T-helper 2 cell treated with Interferon-gamma antibody and Interleukin-4, amounts not matched to agents 5 μg/mL and 100 μg/mL, for 36 hours (primary cell): ENCODE results near the gene CDYL2.
"Not testable (repeated sequence)": the region's sequence is repeated elsewhere in the genome, so short reads cannot be mapped to it uniquely, and the experiment has no call there.

Source experiments
- DNase-seq: peaks from one replicate; pipeline ENCODE4 v3.0.0; 2021; ENCODE audit warnings: low spot score
- H3K27ac Mint-ChIP-seq: one replicate; pipeline ENCODE4 v1.8.0; 2021; ENCODE audit warnings: mild to moderate bottlenecking, mixed read lengths
- H3K27me3 Mint-ChIP-seq: one replicate; pipeline ENCODE4 v1.8.0; 2021; ENCODE audit warnings: low read depth, mixed read lengths
- H3K36me3 Mint-ChIP-seq: one replicate; pipeline ENCODE4 v1.8.0; 2021; ENCODE audit warnings: low read depth, mixed read lengths
- H3K4me1 Mint-ChIP-seq: one replicate; pipeline ENCODE4 v1.8.0; 2021; ENCODE audit warnings: low read depth, mixed read lengths
- H3K4me3 Mint-ChIP-seq: one replicate; pipeline ENCODE4 v1.8.0; 2022; ENCODE audit warnings: mild to moderate bottlenecking, moderate library complexity, mixed read lengths
- H3K9me3 Mint-ChIP-seq: one replicate; pipeline ENCODE4 v1.8.0; 2021; ENCODE audit warnings: mixed read lengths

CDYL2 gene

GRCh38 chr16:80751167-80751566 is 53.2 kb downstream of the CDYL2 start:
- Mint-ChIP-seq H3K4me3 (no peak overlapping the region), H3K4me1 (peaks cover 13% of the 10 kb centered on the region), H3K36me3 (peaks cover 1% of the 10 kb centered on the region), H3K9me3 (no peaks in the 10 kb centered on the region), H3K27ac (no peak overlapping the region), H3K27me3 (peaks cover 3% of the 10 kb centered on the region)
- DNase-seq: no peak

- DNase-seq: no peak
- peaks cover 13% of the 10 kb centered on the region for H3K36me3 Mint-ChIP-seq
- H3K27me3 Mint-ChIP-seq: no peaks in the 10 kb centered on the region
- peaks cover 8% of the 10 kb centered on the region for H3K9me3 Mint-ChIP-seq
- peaks cover 9% of the 10 kb centered on the region for H3K4me1 Mint-ChIP-seq
- H3K4me3 Mint-ChIP-seq: no peak overlapping the region
- no peak overlapping the region for H3K27ac Mint-ChIP-seq
Measured at GRCh38 chr16:80746231-80746630, 58.2 kb downstream of the CDYL2 start.

GRCh38 chr16:80744856-80745255 is 59.5 kb downstream of the CDYL2 start:
- DNase-seq: no peak
- H3K27ac Mint-ChIP-seq: no peak overlapping the region
- no peaks in the 10 kb centered on the region for H3K27me3 Mint-ChIP-seq

GRCh38 chr16:80743772-80744171 is 60.6 kb downstream of the CDYL2 start:
- no peaks in the 10 kb centered on the region for H3K27me3 Mint-ChIP-seq
- H3K4me1 Mint-ChIP-seq: peaks cover 8% of the 10 kb centered on the region
- no peak overlapping the region for H3K4me3 Mint-ChIP-seq
- H3K27ac Mint-ChIP-seq: no peak overlapping the region
- peaks cover 22% of the 10 kb centered on the region for H3K36me3 Mint-ChIP-seq
- no peak for DNase-seq
- H3K9me3 Mint-ChIP-seq: peaks cover 24% of the 10 kb centered on the region

More at GRCh38 chr16:80744856-80745255, 59.5 kb downstream of the CDYL2 start:
- Mint-ChIP-seq H3K4me3 (no peak overlapping the region), H3K9me3 (peaks cover 16% of the 10 kb centered on the region), H3K36me3 (peaks cover 16% of the 10 kb centered on the region), H3K4me1 (peaks cover 8% of the 10 kb centered on the region)

- Mint-ChIP-seq H3K27me3 (no peaks in the 10 kb centered on the region), H3K4me1 (peaks cover 8% of the 10 kb centered on the region), H3K4me3 (no peak overlapping the region), H3K36me3 (peaks cover 22% of the 10 kb centered on the region), H3K9me3 (peaks cover 28% of the 10 kb centered on the region), H3K27ac (no peak overlapping the region)
- no peak for DNase-seq
Measured at GRCh38 chr16:80743273-80743672, 61.1 kb downstream of the CDYL2 start.

- Mint-ChIP-seq H3K27ac (no peak overlapping the region), H3K4me3 (no peak overlapping the region), H3K4me1 (peaks cover 4% of the 10 kb centered on the region), H3K36me3 (peaks cover 22% of the 10 kb centered on the region), H3K9me3 (peaks cover 28% of the 10 kb centered on the region), H3K27me3 (no peaks in the 10 kb centered on the region)
- no peak for DNase-seq
Measured at GRCh38 chr16:80742331-80742730, 62.1 kb downstream of the CDYL2 start.

- DNase-seq: no peak
- H3K9me3 Mint-ChIP-seq: peaks cover 28% of the 10 kb centered on the region
- peaks cover 4% of the 10 kb centered on the region for H3K4me1 Mint-ChIP-seq
- H3K27ac Mint-ChIP-seq: no peak overlapping the region
- H3K27me3 Mint-ChIP-seq: no peaks in the 10 kb centered on the region
- peaks cover 20% of the 10 kb centered on the region for H3K36me3 Mint-ChIP-seq
- H3K4me3 Mint-ChIP-seq: no peak overlapping the region
Measured at GRCh38 chr16:80741724-80742123, 62.7 kb downstream of the CDYL2 start.

GRCh38 chr16:80739523-80739922 is 64.9 kb downstream of the CDYL2 start:
- peak; percentile 35 for DNase-seq
- Mint-ChIP-seq H3K4me3 (no peak overlapping the region), H3K9me3 (peaks cover 28% of the 10 kb centered on the region), H3K27me3 (no peaks in the 10 kb centered on the region), H3K36me3 (peaks cover 20% of the 10 kb centered on the region), H3K4me1 (peaks cover 6% of the 10 kb centered on the region), H3K27ac (no peak overlapping the region)

- no peaks in the 10 kb centered on the region for H3K27me3 Mint-ChIP-seq
- H3K4me1 Mint-ChIP-seq: peaks cover 6% of the 10 kb centered on the region
- no peak overlapping the region for H3K27ac Mint-ChIP-seq
- peaks cover 20% of the 10 kb centered on the region for H3K36me3 Mint-ChIP-seq
- peaks cover 28% of the 10 kb centered on the region for H3K9me3 Mint-ChIP-seq
- no peak for DNase-seq
- H3K4me3 Mint-ChIP-seq: no peak overlapping the region
Measured at GRCh38 chr16:80738521-80738920, 65.9 kb downstream of the CDYL2 start.

GRCh38 chr16:80735846-80736245 is 68.6 kb downstream of the CDYL2 start:
- Mint-ChIP-seq H3K27me3 (peaks cover 2% of the 10 kb centered on the region), H3K27ac (no peak overlapping the region), H3K9me3 (peaks cover 36% of the 10 kb centered on the region), H3K36me3 (peaks cover 17% of the 10 kb centered on the region), H3K4me3 (no peak overlapping the region), H3K4me1 (peaks cover 12% of the 10 kb centered on the region)
- no peak for DNase-seq

- H3K27ac Mint-ChIP-seq: no peak overlapping the region
- no peak for DNase-seq
- H3K4me3 Mint-ChIP-seq: no peak overlapping the region
- peaks cover 8% of the 10 kb centered on the region for H3K36me3 Mint-ChIP-seq
- peaks cover 12% of the 10 kb centered on the region for H3K4me1 Mint-ChIP-seq
- peaks cover 20% of the 10 kb centered on the region for H3K9me3 Mint-ChIP-seq
- peaks cover 2% of the 10 kb centered on the region for H3K27me3 Mint-ChIP-seq
Measured at GRCh38 chr16:80733407-80733806, 71.0 kb downstream of the CDYL2 start.

- no peak for DNase-seq
- Mint-ChIP-seq H3K4me1 (peaks cover 18% of the 10 kb centered on the region), H3K9me3 (peaks cover 19% of the 10 kb centered on the region), H3K4me3 (no peak overlapping the region), H3K27me3 (peaks cover 2% of the 10 kb centered on the region), H3K36me3 (peaks cover 8% of the 10 kb centered on the region), H3K27ac (no peak overlapping the region)
Measured at GRCh38 chr16:80731915-80732314, 72.5 kb downstream of the CDYL2 start.

GRCh38 chr16:80727066-80727763 is 77.2 kb downstream of the CDYL2 start:
- Mint-ChIP-seq H3K36me3 (peaks cover 11% of the 10 kb centered on the region), H3K9me3 (peaks cover 26% of the 10 kb centered on the region), H3K4me3 (peak overlapping the region; percentile 38)
- not testable (repeated sequence) for H3K27ac Mint-ChIP-seq, H3K4me1 Mint-ChIP-seq, DNase-seq, H3K27me3 Mint-ChIP-seq

GRCh38 chr16:80725566-80726162 is 78.7 kb downstream of the CDYL2 start:
- H3K4me3 Mint-ChIP-seq: no peak overlapping the region
- H3K27ac Mint-ChIP-seq: no peak overlapping the region
- no peak for DNase-seq
- peaks cover 11% of the 10 kb centered on the region for H3K9me3 Mint-ChIP-seq
- H3K27me3 Mint-ChIP-seq: no peaks in the 10 kb centered on the region
- peaks cover 4% of the 10 kb centered on the region for H3K36me3 Mint-ChIP-seq
- H3K4me1 Mint-ChIP-seq: peaks cover 6% of the 10 kb centered on the region
